Activated T-cell treated with anti-CD3 and anti-CD28 coated beads, Interleukin-2, amount 50 U/mL, for 72 hours (primary cell): ENCODE results near the gene RNF187. TPM values are rescaled to one million over a fixed set of nuclear protein-coding genes. Genes with fewer than 3 reads are reported as not detected.

ENCODE experiments used
- ATAC-seq, 2 donors: fragments of 150-1000 bp; cut with Tn5 transposase; replicated peaks in 1 of 2; 2 replicates each; pipeline ENCODE4 v1.10.0; 2021; ENCODE audit warnings: moderate library complexity in 2 of 2, mild to moderate bottlenecking in 1 of 2
- DNase-seq, 2 donors: peaks; one replicate each; pipeline ENCODE4 v3.0.0; 2021 to 2022; ENCODE audit warnings: mixed read lengths in 1 of 2
- H3K27ac Mint-ChIP-seq: one replicate; pipeline ENCODE4 v1.8.0; 2022; ENCODE audit warnings: mild to moderate bottlenecking, moderate library complexity, mixed read lengths
- H3K27me3 Mint-ChIP-seq: one replicate; pipeline ENCODE4 v1.8.0; 2022; ENCODE audit warnings: low read depth, mixed read lengths
- H3K36me3 Mint-ChIP-seq, 2 donors: one replicate each; pipeline ENCODE4 v1.8.0; 2022; ENCODE audit warnings: mixed read lengths in 2 of 2, mild to moderate bottlenecking in 1 of 2; ENCODE audit not compliant: insufficient read depth in 2 of 2
- H3K4me1 Mint-ChIP-seq: one replicate; pipeline ENCODE4 v1.8.0; 2022; ENCODE audit warnings: low read depth, mixed read lengths
- H3K4me3 Mint-ChIP-seq, 2 donors: one replicate each; pipeline ENCODE4 v1.8.0; 2022; ENCODE audit warnings: mild to moderate bottlenecking in 2 of 2, mixed read lengths in 2 of 2, moderate library complexity in 2 of 2
- H3K9me3 Mint-ChIP-seq, 2 donors: one replicate each; pipeline ENCODE4 v1.8.0; 2022; ENCODE audit warnings: mixed read lengths in 2 of 2
- total RNA-seq, 2 donors: library from RNA; stranded (reverse); gene quantifications; one replicate each; pipeline ENCODE4 v1.2.3, GENCODE V29; 2022

RNF187 gene
- total RNA-seq, 2 donors from 2014 or later: 306 to 339 TPM

- Mint-ChIP-seq H3K27ac (no peak overlapping the region), H3K4me1 (peaks cover 12% of the 10 kb centered on the region), H3K36me3 (no peaks in the 10 kb centered on the region), H3K9me3 (no peaks in the 10 kb centered on the region), H3K4me3 (no peak overlapping the region), H3K27me3 (peaks cover 18% of the 10 kb centered on the region)
- DNase-seq (no peak), ATAC-seq (no peak)
These were observed 24.6 kb downstream of the RNF187 start for GRCh38 chr1:228511546-228512445.

GRCh38 chr1:228512781-228513198 lies 25.6 kb downstream of the RNF187 start:
- Mint-ChIP-seq H3K36me3 (no peaks in the 10 kb centered on the region), H3K27me3 (peaks cover 26% of the 10 kb centered on the region), H3K4me3 (no peak overlapping the region), H3K9me3 (no peaks in the 10 kb centered on the region), H3K27ac (no peak overlapping the region), H3K4me1 (peaks cover 12% of the 10 kb centered on the region)
- DNase-seq (no peak), ATAC-seq (no peak)

GRCh38 chr1:228513236-228513900 lies 26.2 kb downstream of the RNF187 start:
- Mint-ChIP-seq H3K27me3 (peaks cover 32% of the 10 kb centered on the region), H3K9me3 (no peaks in the 10 kb centered on the region), H3K27ac (no peak overlapping the region), H3K4me1 (peaks cover 12% of the 10 kb centered on the region), H3K4me3 (no peak overlapping the region), H3K36me3 (no peaks in the 10 kb centered on the region)
- DNase-seq: no peak
- ATAC-seq: no peak

- Mint-ChIP-seq H3K36me3 (no peaks in the 10 kb centered on the region), H3K4me1 (peaks cover 12% of the 10 kb centered on the region), H3K4me3 (no peak overlapping the region), H3K27me3 (peaks cover 39% of the 10 kb centered on the region), H3K27ac (no peak overlapping the region), H3K9me3 (no peaks in the 10 kb centered on the region)
- DNase-seq: no peak
- ATAC-seq: no peak
These were observed 27.2 kb downstream of the RNF187 start for GRCh38 chr1:228514421-228514820.

- Mint-ChIP-seq H3K27ac (no peak overlapping the region), H3K36me3 (no peaks in the 10 kb centered on the region), H3K9me3 (no peaks in the 10 kb centered on the region), H3K4me3 (no peak overlapping the region), H3K27me3 (peaks cover 47% of the 10 kb centered on the region), H3K4me1 (peaks cover 12% of the 10 kb centered on the region)
- ATAC-seq (peak; percentile 58 to 61), DNase-seq (peak; percentile 40 to 45)
These were observed 28.1 kb downstream of the RNF187 start for GRCh38 chr1:228515200-228515834.

- Mint-ChIP-seq H3K27ac (no peak overlapping the region), H3K9me3 (peaks cover 0 to 2% of the 10 kb centered on the region in 2 donors), H3K4me1 (peaks cover 6% of the 10 kb centered on the region), H3K4me3 (no peak overlapping the region), H3K36me3 (no peaks in the 10 kb centered on the region), H3K27me3 (peaks cover 39% of the 10 kb centered on the region)
- DNase-seq (no peak), ATAC-seq (no peak)
These were observed 30.5 kb downstream of the RNF187 start for GRCh38 chr1:228517655-228518054.

GRCh38 chr1:228527596-228527995 lies 40.4 kb downstream of the RNF187 start:
- Mint-ChIP-seq H3K4me1 (no peaks in the 10 kb centered on the region), H3K36me3 (peaks cover 0 to 2% of the 10 kb centered on the region in 2 donors), H3K9me3 (peaks cover 0 to 6% of the 10 kb centered on the region in 2 donors), H3K27me3 (peaks cover 45% of the 10 kb centered on the region), H3K4me3 (no peak overlapping the region), H3K27ac (no peak overlapping the region)
- no peak for ATAC-seq
- DNase-seq: no peak

GRCh38 chr1:228528612-228529011 lies 41.4 kb downstream of the RNF187 start:
- no peak overlapping the region for H3K27ac Mint-ChIP-seq
- peaks cover 53% of the 10 kb centered on the region for H3K27me3 Mint-ChIP-seq
- no peaks in the 10 kb centered on the region for H3K4me1 Mint-ChIP-seq
- H3K4me3 Mint-ChIP-seq: no peak overlapping the region
- DNase-seq (no peak), ATAC-seq (no peak)
- H3K9me3 Mint-ChIP-seq: peaks cover 0 to 4% of the 10 kb centered on the region in 2 donors
- peaks cover 0 to 4% of the 10 kb centered on the region in 2 donors for H3K36me3 Mint-ChIP-seq

GRCh38 chr1:228530086-228530758 lies 43.0 kb downstream of the RNF187 start:
- DNase-seq (no peak), ATAC-seq (no peak)
- Mint-ChIP-seq H3K4me1 (no peaks in the 10 kb centered on the region), H3K4me3 (no peak overlapping the region), H3K36me3 (peaks cover 0 to 2% of the 10 kb centered on the region in 2 donors), H3K27me3 (peaks cover 53% of the 10 kb centered on the region), H3K27ac (no peak overlapping the region), H3K9me3 (peaks cover 0 to 2% of the 10 kb centered on the region in 2 donors)

GRCh38 chr1:228530951-228531731 lies 44.0 kb downstream of the RNF187 start:
- DNase-seq: no peak

GRCh38 chr1:228538831-228539230 lies 51.6 kb downstream of the RNF187 start:
- no peak for ATAC-seq
- no peak overlapping the region for H3K4me3 Mint-ChIP-seq

More at GRCh38 chr1:228530951-228531731, 44.0 kb downstream of the RNF187 start:
- H3K27ac Mint-ChIP-seq: no peak overlapping the region
- no peaks in the 10 kb centered on the region for H3K4me1 Mint-ChIP-seq
- no peak for ATAC-seq
- H3K9me3 Mint-ChIP-seq: peaks cover 1 to 2% of the 10 kb centered on the region in 2 donors
- H3K27me3 Mint-ChIP-seq: peaks cover 55% of the 10 kb centered on the region
- H3K4me3 Mint-ChIP-seq: no peak overlapping the region
- peaks cover 0 to 2% of the 10 kb centered on the region in 2 donors for H3K36me3 Mint-ChIP-seq

More at GRCh38 chr1:228538831-228539230, 51.6 kb downstream of the RNF187 start:
- no peak for DNase-seq
- peaks cover 7 to 10% of the 10 kb centered on the region in 2 donors for H3K9me3 Mint-ChIP-seq
- no peaks in the 10 kb centered on the region for H3K36me3 Mint-ChIP-seq
- H3K27ac Mint-ChIP-seq: no peak overlapping the region
- no peaks in the 10 kb centered on the region for H3K4me1 Mint-ChIP-seq
- H3K27me3 Mint-ChIP-seq: peaks cover 76% of the 10 kb centered on the region
